Parathyroid adenoma (tissue), 2 donors: Measurements from ENCODE around the gene CDA.

Source experiments
- H2AFZ ChIP-seq: fragments of 300-600 bp; sonication (generic); one replicate; pipeline ENCODE4 v1.7.0; 2017; ENCODE audit warnings: antibody characterized with exemption, mild to moderate bottlenecking
- H3K27ac ChIP-seq: fragments of 300-600 bp; sonication (generic); one replicate; pipeline ENCODE4 v1.7.0; 2017
- H3K27me3 ChIP-seq: fragments of 300-600 bp; sonication (generic); one replicate; pipeline ENCODE4 v1.7.0; 2017; ENCODE audit warnings: low read length; ENCODE audit not compliant: control insufficient read depth, insufficient read depth
- H3K36me3 ChIP-seq: fragments of 300-600 bp; sonication (generic); one replicate; pipeline ENCODE4 v1.7.0; 2017; ENCODE audit warnings: low read length; ENCODE audit not compliant: control insufficient read depth, insufficient read depth
- H3K4me1 ChIP-seq: fragments of 300-600 bp; sonication (generic); one replicate; pipeline ENCODE4 v1.7.0; 2017; ENCODE audit warnings: control low read depth
- H3K4me2 ChIP-seq: fragments of 300-600 bp; sonication (generic); one replicate; pipeline ENCODE4 v1.7.0; 2017; ENCODE audit warnings: low read length
- H3K4me3 ChIP-seq: fragments of 300-600 bp; sonication (generic); one replicate; pipeline ENCODE4 v1.7.0; 2017; ENCODE audit warnings: low read depth, low read length
- H3K79me2 ChIP-seq: fragments of 300-600 bp; sonication (generic); one replicate; pipeline ENCODE4 v1.7.0; 2017; ENCODE audit warnings: control low read depth
- H3K9ac ChIP-seq: fragments of 300-600 bp; sonication (generic); one replicate; pipeline ENCODE4 v1.7.0; 2017; ENCODE audit warnings: mild to moderate bottlenecking
- H3K9me3 ChIP-seq: fragments of 300-600 bp; sonication (generic); one replicate; pipeline ENCODE4 v1.7.0; 2017; ENCODE audit warnings: low read length; ENCODE audit not compliant: control insufficient read depth
- CTCF ChIP-seq: fragments of 300-600 bp; sonication (generic); IDR thresholded peaks from one replicate; pipeline ENCODE4 v1.7.0; 2017; ENCODE audit warnings: antibody characterized with exemption, mild to moderate bottlenecking
- donor health status: primary hyperparathyroidism.

CDA gene

GRCh38 chr1:20573987-20574386, 14.9 kb upstream of the CDA start:
- H3K27ac ChIP-seq: no peak overlapping the region
- no peaks in the 10 kb centered on the region for H3K36me3 ChIP-seq
- no peaks in the 10 kb centered on the region for H3K79me2 ChIP-seq
- H2AFZ ChIP-seq: no peak overlapping the region
- no peak overlapping the region for H3K4me2 ChIP-seq
- H3K9me3 ChIP-seq: no peaks in the 10 kb centered on the region
- no peak overlapping the region for H3K4me3 ChIP-seq
- no peak overlapping the region for H3K9ac ChIP-seq
- H3K27me3 ChIP-seq: no peaks in the 10 kb centered on the region
- TF ChIP-seq CTCF: no peak
- no peaks in the 10 kb centered on the region for H3K4me1 ChIP-seq

GRCh38 chr1:20574686-20575540, 14.0 kb upstream of the CDA start:
- Histone ChIP-seq H3K4me1 (no peaks in the 10 kb centered on the region), H3K79me2 (no peaks in the 10 kb centered on the region), H3K27ac (no peak overlapping the region), H3K9ac (no peak overlapping the region), H3K9me3 (no peaks in the 10 kb centered on the region), H2AFZ (no peak overlapping the region), H3K36me3 (no peaks in the 10 kb centered on the region), H3K4me3 (no peak overlapping the region), H3K4me2 (no peak overlapping the region), H3K27me3 (no peaks in the 10 kb centered on the region)
- TF ChIP-seq CTCF: peak; percentile 61

- H3K27ac ChIP-seq: no peak overlapping the region
- H3K9me3 ChIP-seq: no peaks in the 10 kb centered on the region
- no peak overlapping the region for H3K9ac ChIP-seq
- H2AFZ ChIP-seq: no peak overlapping the region
- no peaks in the 10 kb centered on the region for H3K36me3 ChIP-seq
- no peaks in the 10 kb centered on the region for H3K27me3 ChIP-seq
- no peak for TF ChIP-seq CTCF
- H3K4me1 ChIP-seq: no peaks in the 10 kb centered on the region
- H3K4me2 ChIP-seq: no peak overlapping the region
- no peaks in the 10 kb centered on the region for H3K79me2 ChIP-seq
- no peak overlapping the region for H3K4me3 ChIP-seq
These were observed 13.2 kb upstream of the CDA start for GRCh38 chr1:20575541-20576336.

- no peak for TF ChIP-seq CTCF
These were observed 10.8 kb upstream of the CDA start for GRCh38 chr1:20578062-20578461.

More at GRCh38 chr1:20578062-20578461, 10.8 kb upstream of the CDA start:
- no peaks in the 10 kb centered on the region for H3K79me2 ChIP-seq
- no peaks in the 10 kb centered on the region for H3K4me1 ChIP-seq
- no peaks in the 10 kb centered on the region for H3K9me3 ChIP-seq
- no peaks in the 10 kb centered on the region for H3K27me3 ChIP-seq
- no peak overlapping the region for H2AFZ ChIP-seq
- no peak overlapping the region for H3K9ac ChIP-seq
- no peaks in the 10 kb centered on the region for H3K36me3 ChIP-seq
- H3K4me2 ChIP-seq: no peak overlapping the region
- no peak overlapping the region for H3K4me3 ChIP-seq
- H3K27ac ChIP-seq: no peak overlapping the region
